Common myeloid progenitor, CD34-positive (primary cell): ENCODE measurements around the gene ADRM1.

Source experiments
- CTCF ChIA-PET: fragments of 350-600 bp; sonication (Branson Sonifier 250); formaldehyde crosslinking; loops from one replicate; lab custom pipeline; 2021; ENCODE audit warnings: antibody characterized with exemption; lab: Charles Lee
- POLR2A ChIA-PET: fragments of 350-600 bp; sonication (Branson Sonifier 250); formaldehyde crosslinking; loops from one replicate; lab custom pipeline; 2021; ENCODE audit warnings: antibody characterized with exemption; lab: Charles Lee
- DNase-seq, 3 donors: peaks; one replicate each; pipeline versions ENCODE4 v3.0.0 to v3.0.0-alpha.2; 2013
- H3K27ac ChIP-seq, 2 experiments: 1 replicate in 1 of 2; 2 replicates in 1 of 2; pipeline ENCODE4 v1.7.0; 2013; ENCODE audit warnings: inconsistent platforms in 2 of 2, low read length in 2 of 2, mild to moderate bottlenecking in 2 of 2, low read depth in 1 of 2, moderate library complexity in 1 of 2; ENCODE audit not compliant: severe bottlenecking in 2 of 2, insufficient read depth in 1 of 2, poor library complexity in 1 of 2
- H3K27me3 ChIP-seq, 5 experiments: replicated peaks in 2 of 5; 1 replicate in 3 of 5; 2 replicates in 2 of 5; pipeline versions ENCODE4 v1.6.1 to v1.7.0; 2013; ENCODE audit warnings: low read length in 4 of 5, mild to moderate bottlenecking in 2 of 5, moderate library complexity in 2 of 5, inconsistent platforms in 1 of 5; ENCODE audit not compliant: insufficient read depth in 5 of 5, control insufficient read depth in 4 of 5
- H3K36me3 ChIP-seq, 4 experiments: 1 replicate in 2 of 4; 2 replicates in 2 of 4; pipeline versions ENCODE4 v1.6.1 to v1.7.0; 2013; ENCODE audit warnings: low read length in 3 of 4, control low read depth in 1 of 4, mild to moderate bottlenecking in 1 of 4; ENCODE audit not compliant: control insufficient read depth in 4 of 4, insufficient read depth in 4 of 4
- H3K4me1 ChIP-seq, 4 experiments: 1 replicate in 3 of 4; 2 replicates in 1 of 4; pipeline versions ENCODE4 v1.6.1 to v1.7.1; 2013; ENCODE audit warnings: low read length in 3 of 4, mild to moderate bottlenecking in 3 of 4, control low read depth in 1 of 4, inconsistent platforms in 1 of 4, moderate library complexity in 1 of 4; ENCODE audit not compliant: control insufficient read depth in 4 of 4, insufficient read depth in 4 of 4; ENCODE audit errors: control extremely low read depth in 1 of 4
- H3K4me3 ChIP-seq, 7 experiments: 1 replicate in 4 of 7; 2 replicates in 3 of 7; pipeline versions ENCODE4 v1.5.1 to v1.7.0; 2013; ENCODE audit warnings: mild to moderate bottlenecking in 7 of 7, low read length in 6 of 7, moderate library complexity in 6 of 7, inconsistent platforms in 2 of 7, low read depth in 2 of 7, control low read depth in 1 of 7; ENCODE audit not compliant: insufficient read depth in 4 of 7, control insufficient read depth in 1 of 7; ENCODE audit errors: extremely low read depth in 1 of 7
- H3K9me3 ChIP-seq, 5 experiments: 1 replicate in 4 of 5; 2 replicates in 1 of 5; pipeline versions ENCODE4 v1.6.1 to v1.7.1; 2013; ENCODE audit warnings: low read length in 4 of 5, mild to moderate bottlenecking in 2 of 5, inconsistent platforms in 1 of 5, low read depth in 1 of 5, moderate library complexity in 1 of 5; ENCODE audit not compliant: control insufficient read depth in 4 of 5, insufficient read depth in 2 of 5; ENCODE audit errors: control extremely low read depth in 1 of 5
- WGBS: methylation state at CpG from one replicate; pipeline ENCODE4 v1.1.5; 2013; ENCODE audit not compliant: insufficient coverage; 5-methylcytosine and 5-hydroxymethylcytosine counted together

The ADRM1 gene

GRCh38 chr20:62303062-62303339 lies 204 bp downstream of the ADRM1 start:
- Histone ChIP-seq H3K9me3 (no peaks in the 10 kb centered on the region), H3K27ac (peak overlapping the region; percentile 74 to 84), H3K27me3 (no peaks in the 10 kb centered on the region), H3K4me3 (peak overlapping the region; percentile 62 to 92 (median 78)), H3K36me3 (peaks cover 0 to 40% (median 37%) of the 10 kb centered on the region in 4 experiments), H3K4me1 (peaks cover 5 to 25% (median 22%) of the 10 kb centered on the region in 4 experiments)
- DNase-seq, result no peak
- WGBS, result 0% methylated on average over 35 of the region's 39 CpGs
- CTCF ChIA-PET, result interaction anchor here (2.2 to 2.7 kb wide), 2 partner anchors 79 to 84 kb away, joined by 8 to 11 read pairs; partner anchors contain the start of gene RPS21
- POLR2A ChIA-PET, result no interaction called here

GRCh38 chr20:62303340-62304226 lies 786 bp downstream of the ADRM1 start:
- WGBS, result 6% methylated on average over 54 of the region's 66 CpGs
- DNase-seq, result peak in 1 of 3 donors; percentile 26
- no peaks in the 10 kb centered on the region for H3K27me3 ChIP-seq
- CTCF ChIA-PET, result interaction anchor here (2.2 to 2.7 kb wide), 2 partner anchors 79 to 83 kb away, joined by 8 to 11 read pairs; partner anchors contain the start of gene RPS21
- POLR2A ChIA-PET, result no interaction called here
- H3K27ac ChIP-seq, result peak overlapping the region; percentile 74 to 84
- peaks cover 2 to 46% (median 41%) of the 10 kb centered on the region in 4 experiments for H3K36me3 ChIP-seq
- H3K9me3 ChIP-seq, result no peaks in the 10 kb centered on the region
- peaks cover 5 to 25% (median 22%) of the 10 kb centered on the region in 4 experiments for H3K4me1 ChIP-seq
- H3K4me3 ChIP-seq, result peak overlapping the region; percentile 62 to 92 (median 78)

- 95% methylated on average over 28 of the region's 29 CpGs for WGBS
- peaks cover 5 to 25% (median 22%) of the 10 kb centered on the region in 4 experiments for H3K4me1 ChIP-seq
- peaks cover 2 to 49% (median 42%) of the 10 kb centered on the region in 4 experiments for H3K36me3 ChIP-seq
- peak overlapping the region in 1 of 2 experiments; percentile 84 for H3K27ac ChIP-seq
- H3K9me3 ChIP-seq, result no peaks in the 10 kb centered on the region
- no peak for DNase-seq
- CTCF ChIA-PET, result interaction anchor here (1.4 to 2.7 kb wide), 2 partner anchors 21 to 82 kb away, joined by 3 to 8 read pairs; partner anchors contain the start of gene RPS21
- H3K27me3 ChIP-seq, result no peaks in the 10 kb centered on the region
- POLR2A ChIA-PET, result interaction anchor here (0.8 kb wide), 1 partner anchor 78 kb away, joined by 3 read pairs; no protein-coding TSS in a partner anchor
- peak overlapping the region in 6 of 7 experiments; percentile 73 to 92 (median 84) for H3K4me3 ChIP-seq
Measured at GRCh38 chr20:62304331-62305148, 1.7 kb downstream of the ADRM1 start.

- Histone ChIP-seq H3K4me3 (peak overlapping the region in 1 of 7 experiments; percentile 90), H3K27ac (no peak overlapping the region), H3K4me1 (peaks cover 5 to 25% (median 22%) of the 10 kb centered on the region in 4 experiments), H3K36me3 (peaks cover 2 to 49% (median 42%) of the 10 kb centered on the region in 4 experiments), H3K9me3 (no peaks in the 10 kb centered on the region), H3K27me3 (no peaks in the 10 kb centered on the region)
- 89% methylated on average over 18 of the region's 18 CpGs for WGBS
- DNase-seq, result no peak
- ChIA-PET POLR2A (interaction anchor here (0.8 to 1.6 kb wide), 2 partner anchors 63 to 77 kb away, joined by 3 to 4 read pairs; no protein-coding TSS in a partner anchor), CTCF (interaction anchor here (1.4 to 2.3 kb wide), 2 partner anchors 20 to 77 kb away, joined by 3 to 18 read pairs; no protein-coding TSS in a partner anchor)
Measured at GRCh38 chr20:62305149-62305764, 2.5 kb downstream of the ADRM1 start.

- Histone ChIP-seq H3K36me3 (peaks cover 2 to 49% (median 42%) of the 10 kb centered on the region in 4 experiments), H3K9me3 (no peaks in the 10 kb centered on the region), H3K4me1 (peaks cover 5 to 25% (median 22%) of the 10 kb centered on the region in 4 experiments), H3K4me3 (no peak overlapping the region), H3K27ac (no peak overlapping the region), H3K27me3 (no peaks in the 10 kb centered on the region)
- CTCF ChIA-PET, result interaction anchor here (1.2 to 2.3 kb wide), 5 partner anchors 9 to 77 kb away, joined by 3 to 18 read pairs (median 3); no protein-coding TSS in a partner anchor
- POLR2A ChIA-PET, result interaction anchor here (1.6 kb wide), 1 partner anchor 62 kb away, joined by 4 read pairs; no protein-coding TSS in a partner anchor
- DNase-seq, result no peak
- WGBS, result 93% methylated on average over 24 of the region's 33 CpGs
Measured at GRCh38 chr20:62305765-62306413, 3.1 kb downstream of the ADRM1 start.
